ENCODE measurements around the gene SCRT2. TPM values are rescaled to one million over a fixed set of nuclear protein-coding genes. Genes with fewer than 3 reads are reported as not detected.

SCRT2 gene
- total and polyA plus RNA-seq, 2 of the 8 experiments (the other 6 are each of a cell fraction or from before 2014, with no cell fraction given), result 0.12 to 0.34 TPM

- TF ChIP-seq, protein P1, sequence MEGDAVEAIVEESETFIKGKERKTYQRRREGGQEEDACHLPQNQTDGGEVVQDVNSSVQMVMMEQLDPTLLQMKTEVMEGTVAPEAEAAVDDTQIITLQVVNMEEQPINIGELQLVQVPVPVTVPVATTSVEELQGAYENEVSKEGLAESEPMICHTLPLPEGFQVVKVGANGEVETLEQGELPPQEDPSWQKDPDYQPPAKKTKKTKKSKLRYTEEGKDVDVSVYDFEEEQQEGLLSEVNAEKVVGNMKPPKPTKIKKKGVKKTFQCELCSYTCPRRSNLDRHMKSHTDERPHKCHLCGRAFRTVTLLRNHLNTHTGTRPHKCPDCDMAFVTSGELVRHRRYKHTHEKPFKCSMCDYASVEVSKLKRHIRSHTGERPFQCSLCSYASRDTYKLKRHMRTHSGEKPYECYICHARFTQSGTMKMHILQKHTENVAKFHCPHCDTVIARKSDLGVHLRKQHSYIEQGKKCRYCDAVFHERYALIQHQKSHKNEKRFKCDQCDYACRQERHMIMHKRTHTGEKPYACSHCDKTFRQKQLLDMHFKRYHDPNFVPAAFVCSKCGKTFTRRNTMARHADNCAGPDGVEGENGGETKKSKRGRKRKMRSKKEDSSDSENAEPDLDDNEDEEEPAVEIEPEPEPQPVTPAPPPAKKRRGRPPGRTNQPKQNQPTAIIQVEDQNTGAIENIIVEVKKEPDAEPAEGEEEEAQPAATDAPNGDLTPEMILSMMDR (IDR thresholded peaks at IDR 0.05; ENCODE audit: control extremely low read depth in 1 of 3, insufficient read depth in 1 of 3, low read depth in 1 of 3, low read length in 3 of 3), result no peak
- TF ChIP-seq SP2 (IDR thresholded peaks at IDR 0.05; ENCODE audit: low read length) (no peak), HDAC6 (IDR thresholded peaks at IDR 0.05; ENCODE audit: low read depth, low read length) (no peak), E2F6 (IDR thresholded peaks at IDR 0.05) (no peak), TCF12 (IDR thresholded peaks at IDR 0.05; ENCODE audit: low read depth, low read length) (no peak)
These were observed 40.3 kb downstream of the SCRT2 start (continued) for GRCh38 chr20:635028-635892.
